T follicular helper cell (primary cell): ENCODE results near the gene REEP1.
"Not testable (repeated sequence)": the region's sequence is repeated elsewhere in the genome, so short reads cannot be mapped to it uniquely, and the experiment has no call there.

Experiments used
- DNase-seq: peaks from one replicate; pipeline ENCODE4 v3.0.0-alpha.2; 2020; ENCODE audit warnings: low read depth

Gene REEP1

GRCh38 chr2:86283411-86284030, 53.9 kb downstream of the REEP1 start:
- DNase-seq: no peak

- DNase-seq: no peak
Observed at GRCh38 chr2:86281066-86281700, 56.2 kb downstream of the REEP1 start.

GRCh38 chr2:86280191-86280667, 57.2 kb downstream of the REEP1 start:
- no peak for DNase-seq

DNA sequence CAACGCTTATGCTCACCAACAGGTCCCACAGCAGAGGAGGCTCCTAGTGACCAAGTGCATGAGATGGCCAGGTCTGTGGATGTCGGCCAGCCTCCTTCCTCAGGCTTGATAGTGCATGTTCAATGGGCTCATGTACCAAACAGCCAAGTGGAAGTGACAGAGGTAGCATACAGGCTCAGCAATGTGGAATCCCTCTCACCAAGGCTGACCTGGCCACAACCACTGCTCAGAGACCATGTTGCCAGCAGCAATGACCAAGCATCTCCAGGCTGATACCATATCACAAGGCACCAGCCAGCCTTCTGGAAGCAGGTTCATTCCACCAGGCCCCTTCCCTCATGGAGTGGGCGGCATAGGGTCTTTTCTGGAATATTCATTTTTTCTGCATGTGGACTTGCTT, 61.5 kb downstream of the REEP1 start:
- DNase-seq: no peak

- no peak for DNase-seq
Observed at GRCh38 chr2:86275384-86275799, 62.0 kb downstream of the REEP1 start.

DNA sequence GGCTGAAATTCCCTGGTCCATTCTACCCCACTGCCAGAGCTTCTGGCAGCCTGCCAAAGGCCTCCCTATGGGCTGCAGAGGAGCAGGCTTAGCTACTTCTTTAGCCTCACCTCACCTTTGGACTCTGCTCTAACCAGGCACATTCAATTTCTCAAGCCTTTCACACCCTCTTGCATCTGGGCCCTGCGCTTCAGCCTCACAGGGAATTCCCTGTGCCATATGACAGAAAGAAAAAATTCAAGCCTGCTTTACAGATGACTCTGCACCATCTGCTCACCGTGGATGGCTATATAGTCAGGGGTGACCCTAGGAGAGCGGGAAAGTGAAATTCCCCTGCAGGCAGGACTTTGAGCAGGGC, 62.5 kb downstream of the REEP1 start:
- no peak for DNase-seq

GRCh38 chr2:86274265-86274917, 63.0 kb downstream of the REEP1 start:
- no peak for DNase-seq

DNA sequence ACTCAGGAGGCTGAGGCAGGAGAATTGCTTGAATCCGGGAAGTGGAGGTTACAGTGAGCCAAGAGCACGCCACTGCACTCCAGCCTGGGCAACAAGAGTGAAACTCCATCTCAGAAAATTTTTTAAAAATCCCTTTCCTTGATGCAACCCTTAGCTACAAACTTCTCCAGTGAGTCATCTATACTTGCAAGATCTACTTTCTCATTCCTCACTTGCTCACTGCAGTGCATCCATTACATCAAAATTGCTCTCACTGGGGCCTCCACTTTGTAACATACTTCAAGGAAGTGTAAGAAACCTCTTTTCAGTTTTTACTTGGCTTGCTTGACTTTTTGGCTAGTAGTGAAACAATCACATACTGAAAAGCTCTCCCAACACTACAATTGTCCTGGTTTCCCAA, 65.3 kb downstream of the REEP1 start:
- DNase-seq: no peak

GRCh38 chr2:86271248-86271647, 66.2 kb downstream of the REEP1 start:
- DNase-seq: no peak

DNA sequence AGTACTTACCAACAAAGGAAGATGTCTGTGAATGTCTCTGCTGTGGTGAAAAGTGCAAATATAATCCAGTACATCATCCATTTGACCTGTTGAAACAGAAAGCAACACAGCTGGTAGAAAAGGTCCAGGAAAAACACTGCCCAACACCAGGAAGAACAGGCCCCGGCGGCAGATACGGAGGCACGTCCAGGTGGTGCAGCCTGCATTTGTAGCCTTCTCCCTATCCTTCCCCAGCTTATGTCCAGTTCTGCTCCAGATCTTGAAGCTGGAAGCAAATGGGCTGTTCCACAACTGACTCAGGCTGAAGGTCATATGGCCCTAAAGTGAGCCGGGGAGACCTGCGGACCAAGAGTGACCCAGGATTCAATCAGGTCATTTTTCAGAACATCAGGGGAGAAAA, 73.5 kb downstream of the REEP1 start:
- DNase-seq: no peak

- DNase-seq: no peak
Observed at GRCh38 chr2:86260978-86261377, 76.4 kb downstream of the REEP1 start.

- DNase-seq: no peak
Observed at GRCh38 chr2:86258106-86258505, 79.3 kb downstream of the REEP1 start.

DNA sequence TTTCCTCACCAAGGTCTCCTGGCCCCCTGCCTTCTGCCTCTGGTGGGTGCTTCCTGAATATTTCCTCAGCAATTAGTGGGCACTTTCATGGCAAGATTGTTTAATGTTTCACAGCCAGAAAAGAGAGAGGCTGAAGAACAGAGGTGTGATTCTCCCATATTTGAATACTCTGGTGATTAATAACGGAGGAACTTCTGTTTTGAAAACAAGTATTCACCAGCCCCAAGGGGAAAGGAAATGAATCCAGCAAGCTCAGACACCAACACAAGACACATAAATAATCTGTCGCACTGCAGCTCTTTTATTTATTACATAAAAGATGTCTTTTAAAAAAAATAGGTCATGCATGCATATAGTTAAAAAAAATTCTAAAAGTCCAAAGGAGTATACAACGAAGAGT, 80.4 kb downstream of the REEP1 start:
- no peak for DNase-seq

DNA sequence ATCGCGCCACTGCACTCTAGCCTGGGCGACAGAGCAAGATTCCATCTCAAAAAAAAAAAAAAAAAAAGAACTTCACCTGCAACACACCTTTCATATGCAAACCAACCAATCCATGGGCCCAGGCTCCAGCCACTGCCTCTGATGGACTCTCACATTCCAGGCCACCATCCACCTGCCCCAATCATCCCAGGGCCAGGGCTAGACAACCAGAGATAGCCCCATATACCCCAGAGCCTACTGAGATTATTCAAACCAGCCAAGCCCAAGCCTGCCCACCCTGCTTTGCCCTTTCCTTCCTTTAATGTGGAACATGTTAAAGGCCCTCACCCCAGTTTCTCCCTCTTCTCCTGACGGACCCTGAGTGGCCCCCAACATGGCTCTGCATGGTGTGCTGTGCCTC, 81.1 kb downstream of the REEP1 start:
- no peak for DNase-seq

DNA sequence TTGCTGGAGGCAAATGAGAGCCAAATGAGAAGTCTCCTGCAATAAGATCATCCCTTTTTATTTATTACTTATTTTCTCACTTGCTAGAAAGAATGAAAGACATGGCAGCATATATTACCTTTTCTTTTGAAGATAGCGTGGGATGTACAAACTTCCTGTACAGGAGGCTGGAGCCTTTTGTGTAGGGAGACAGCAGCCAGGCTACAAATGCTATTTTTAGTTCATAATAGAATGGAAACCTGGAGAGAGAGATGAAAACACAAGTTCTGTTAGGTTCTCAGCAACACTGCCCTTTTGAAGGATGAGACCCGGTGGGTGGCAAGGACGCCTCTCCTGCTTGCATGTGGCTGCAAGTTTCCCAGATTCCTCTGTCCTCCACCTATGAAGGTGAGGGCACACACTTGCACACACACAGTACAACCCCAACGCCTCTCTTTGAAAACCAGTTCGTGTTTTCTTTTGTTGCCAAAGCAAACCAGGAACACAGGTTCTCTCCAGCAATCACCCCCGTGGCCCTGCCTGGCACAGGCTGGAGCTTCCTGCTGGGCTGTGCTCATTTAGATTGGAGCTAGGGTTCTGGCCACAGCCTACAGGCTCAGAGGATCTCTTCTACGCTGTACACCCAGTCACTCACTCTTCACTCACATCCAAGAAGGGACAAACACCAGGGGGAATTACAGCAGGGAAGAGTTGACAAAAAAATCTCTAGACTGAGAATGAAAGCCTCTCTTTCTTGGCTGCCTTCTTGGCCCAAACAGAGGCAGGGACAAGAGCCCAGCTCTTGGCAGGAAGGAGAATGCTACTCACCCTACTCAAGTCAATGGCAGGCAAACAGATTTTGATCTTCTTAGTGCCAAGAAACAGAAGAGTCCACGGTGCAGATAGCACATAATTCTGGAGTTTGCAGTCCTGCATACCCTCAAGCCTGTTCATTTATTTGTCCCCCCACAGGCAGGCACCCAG, 82.6 kb downstream of the REEP1 start:
- DNase-seq: no peak

DNA sequence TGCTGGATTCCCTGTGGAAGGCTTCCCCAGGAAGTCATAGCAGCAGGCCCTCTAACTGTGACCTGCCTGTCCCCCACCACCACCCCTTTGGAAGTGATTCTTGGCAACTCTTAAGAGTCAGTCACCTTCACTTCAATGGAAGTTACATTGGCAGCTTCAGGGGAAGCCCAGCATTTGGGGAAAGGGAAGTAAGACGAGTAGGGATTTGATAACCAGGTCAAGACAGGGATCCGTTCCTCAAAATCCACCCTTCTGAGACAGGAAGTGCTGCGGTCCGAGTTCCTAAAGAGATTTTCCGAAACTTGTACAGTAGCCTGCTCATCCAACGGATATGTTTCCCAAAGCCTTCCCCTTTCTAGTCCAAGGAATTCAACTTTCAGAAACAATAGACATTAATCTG, 84.0 kb downstream of the REEP1 start:
- DNase-seq: no peak

GRCh38 chr2:86251840-86252266, 85.6 kb downstream of the REEP1 start:
- no peak for DNase-seq

DNA sequence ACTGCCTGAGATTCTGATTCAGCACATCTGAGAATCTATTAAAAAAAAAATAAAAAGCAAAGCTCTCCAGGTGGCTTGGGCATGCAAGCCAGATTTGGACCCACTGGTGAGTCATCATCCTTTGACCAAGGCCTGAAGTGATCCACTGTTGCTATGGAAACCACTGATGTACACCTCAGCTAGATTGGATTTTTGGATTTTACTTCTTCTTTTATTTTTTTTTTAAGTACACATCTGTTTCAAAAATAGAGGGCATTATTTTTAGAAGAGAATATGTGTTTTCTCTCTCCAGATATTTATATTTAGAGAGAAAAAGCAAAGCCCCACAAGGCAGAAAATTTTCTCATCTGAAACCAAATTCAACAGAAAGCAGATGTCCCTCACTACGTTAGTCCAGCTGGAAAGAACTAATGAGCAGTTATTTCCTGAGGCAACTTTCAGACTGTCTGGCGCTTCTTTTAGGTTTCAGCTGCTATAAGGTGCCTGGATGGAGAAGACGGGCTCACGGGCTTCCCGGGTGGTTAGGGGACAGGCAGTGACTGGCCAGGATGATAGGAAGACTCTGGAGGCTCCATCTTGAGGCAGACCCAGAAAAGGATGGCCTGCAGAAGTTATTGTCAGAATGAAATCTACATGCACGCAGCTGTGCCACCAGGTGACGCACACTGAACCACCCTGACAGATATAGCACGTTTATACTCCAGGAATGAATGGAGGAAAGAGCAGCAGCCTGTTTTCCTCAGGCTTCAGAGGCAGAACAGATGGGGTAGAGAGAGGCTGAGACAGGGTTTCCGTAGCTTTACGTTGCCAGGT, 87.6 kb downstream of the REEP1 start:
- no peak for DNase-seq

DNA sequence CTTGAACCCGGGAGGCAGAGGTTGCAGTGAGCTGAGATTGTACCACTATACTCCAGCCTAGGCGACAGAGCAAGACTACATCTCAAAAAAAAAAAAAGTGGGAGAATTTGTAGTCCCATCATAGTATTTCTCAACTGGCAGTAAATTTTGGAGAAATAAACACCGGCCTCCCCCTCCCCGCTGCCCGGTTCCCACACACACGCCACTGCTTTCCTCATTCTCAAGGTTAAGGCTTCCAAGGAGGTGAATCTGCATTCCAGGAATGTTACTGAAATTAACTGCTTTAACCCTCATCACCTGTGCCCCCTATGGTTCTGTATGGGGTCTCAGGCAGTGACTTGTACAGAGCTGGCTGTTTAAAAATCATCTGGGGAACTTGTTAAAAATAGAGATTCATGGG, 88.2 kb downstream of the REEP1 start:
- no peak for DNase-seq

DNA sequence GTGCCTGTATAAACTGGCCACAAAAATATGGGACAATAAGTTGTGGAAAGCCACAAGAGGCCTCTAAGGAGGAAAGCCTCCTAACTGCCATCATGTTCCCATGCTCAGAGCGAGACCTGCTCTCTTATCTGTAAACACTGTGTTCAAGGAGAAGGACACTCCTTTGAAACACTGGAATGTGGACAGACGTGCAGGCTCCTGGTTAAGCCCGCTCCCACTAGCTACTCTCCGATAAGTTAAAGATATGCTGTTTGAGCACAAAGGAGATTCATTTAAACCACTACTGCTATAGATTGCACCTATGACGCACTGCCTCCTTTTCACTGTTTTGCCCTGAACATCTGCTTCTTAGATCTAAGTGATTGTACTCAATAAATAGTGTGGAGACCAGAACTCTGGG, 92.2 kb downstream of the REEP1 start:
- DNase-seq: not testable (repeated sequence)

DNA sequence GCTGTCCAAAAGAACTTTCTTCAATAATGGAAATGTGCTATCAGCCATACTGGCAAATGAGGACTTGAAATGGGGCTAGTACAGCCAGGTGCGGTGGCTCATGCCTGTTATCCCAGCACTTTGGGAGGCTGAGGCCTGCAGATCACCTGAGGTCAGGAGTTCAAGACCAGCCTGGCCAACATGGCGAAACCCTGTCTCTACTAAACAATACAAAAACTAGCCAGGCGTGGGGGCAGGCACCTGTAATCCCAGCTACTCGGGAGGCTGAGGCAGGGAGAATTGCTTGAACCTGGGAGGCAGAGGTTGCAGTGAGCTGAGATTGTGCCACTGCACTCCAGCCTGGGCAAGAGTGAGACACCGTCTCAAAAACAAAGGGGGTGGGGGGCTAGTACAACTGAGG, 92.6 kb downstream of the REEP1 start:
- DNase-seq: not testable (repeated sequence)
